ENCODE measurements around the gene CSTF2T. TPM values are rescaled to one million over a fixed set of nuclear protein-coding genes. Genes with fewer than 3 reads are reported as not detected.

CSTF2T gene
- total RNA-seq: 10 to 100 TPM; 29.8 to 34.8 (median 32.8) TPM
- 29.7 TPM for total RNA-seq (2013)

GRCh38 chr10:51699475-51700227, at the start of gene CSTF2T:
Gene CSTF2T (minus strand): TSS chr10:51699595. CDS start chr10:51699549, 46 bp downstream.
- peak; percentile 90 to 98 for DNase-seq
- Mint-ChIP-seq H3K4me3 (peak within 1 kb of the TSS; percentile 99), H3K27me3 (ENCODE audit: low read depth in 2 of 2) (no peaks in the 10 kb centered on the region), H3K27ac (peak within 1 kb of the TSS; percentile 98 to 100), H3K4me1 (peaks cover 50 to 53% of the 10 kb centered on the region in 2 donors), H3K9me3 (no peaks in the 10 kb centered on the region), H3K36me3 (peaks cover 7% of the 10 kb centered on the region)
- Histone ChIP-seq H3K27me3 (ENCODE audit: control insufficient read depth, insufficient read depth, low read length) (no peaks in the 10 kb centered on the region), H3K9me3 (ENCODE audit: control insufficient read depth, insufficient read depth, low read length) (no peaks in the 10 kb centered on the region), H3K27ac (ENCODE audit: low read length) (peak within 1 kb of the TSS; percentile 93), H3K36me3 (ENCODE audit: control insufficient read depth, insufficient read depth, low read length) (peaks cover 10% of the 10 kb centered on the region), H3K4me1 (ENCODE audit: control insufficient read depth, insufficient read depth, low read length) (peaks cover 24% of the 10 kb centered on the region), H3K4me3 (ENCODE audit: low read length) (peak within 1 kb of the TSS; percentile 78)
- peak; percentile 86 to 94 (median 90) for ATAC-seq
- TF ChIP-seq, protein P1, sequence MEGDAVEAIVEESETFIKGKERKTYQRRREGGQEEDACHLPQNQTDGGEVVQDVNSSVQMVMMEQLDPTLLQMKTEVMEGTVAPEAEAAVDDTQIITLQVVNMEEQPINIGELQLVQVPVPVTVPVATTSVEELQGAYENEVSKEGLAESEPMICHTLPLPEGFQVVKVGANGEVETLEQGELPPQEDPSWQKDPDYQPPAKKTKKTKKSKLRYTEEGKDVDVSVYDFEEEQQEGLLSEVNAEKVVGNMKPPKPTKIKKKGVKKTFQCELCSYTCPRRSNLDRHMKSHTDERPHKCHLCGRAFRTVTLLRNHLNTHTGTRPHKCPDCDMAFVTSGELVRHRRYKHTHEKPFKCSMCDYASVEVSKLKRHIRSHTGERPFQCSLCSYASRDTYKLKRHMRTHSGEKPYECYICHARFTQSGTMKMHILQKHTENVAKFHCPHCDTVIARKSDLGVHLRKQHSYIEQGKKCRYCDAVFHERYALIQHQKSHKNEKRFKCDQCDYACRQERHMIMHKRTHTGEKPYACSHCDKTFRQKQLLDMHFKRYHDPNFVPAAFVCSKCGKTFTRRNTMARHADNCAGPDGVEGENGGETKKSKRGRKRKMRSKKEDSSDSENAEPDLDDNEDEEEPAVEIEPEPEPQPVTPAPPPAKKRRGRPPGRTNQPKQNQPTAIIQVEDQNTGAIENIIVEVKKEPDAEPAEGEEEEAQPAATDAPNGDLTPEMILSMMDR (IDR thresholded peaks at IDR 0.05): no peak
- WGBS (ENCODE audit: insufficient coverage): under 1% methylated on average over 40 of the region's 45 CpGs
- intact Hi-C loops (cut with micrococcal nuclease): loop anchor here (10.0 kb wide), 2 partner anchors 175 to 1075 kb away; partner anchors contain the start of gene SGMS1

DNA sequence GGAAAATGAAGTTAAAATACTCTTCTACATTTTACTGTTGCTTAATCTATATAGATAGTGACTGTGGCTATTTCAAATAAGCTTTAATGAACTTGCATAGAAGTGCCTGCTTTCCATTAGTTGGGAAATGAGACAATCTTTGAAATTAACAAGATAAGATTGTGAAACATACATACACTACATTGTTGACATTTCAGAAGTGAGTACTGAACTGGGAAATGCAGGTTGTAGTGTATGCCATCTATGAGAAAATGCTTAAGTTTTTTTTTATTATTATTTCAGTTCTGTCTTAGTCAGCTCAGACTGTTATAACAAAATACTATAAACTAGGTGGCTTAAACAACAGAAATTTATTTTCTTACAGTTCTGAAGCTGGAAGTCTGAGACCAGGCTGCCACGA, 49.6 kb upstream of the CSTF2T start:
- H3K36me3 Mint-ChIP-seq: no peaks in the 10 kb centered on the region

DNA sequence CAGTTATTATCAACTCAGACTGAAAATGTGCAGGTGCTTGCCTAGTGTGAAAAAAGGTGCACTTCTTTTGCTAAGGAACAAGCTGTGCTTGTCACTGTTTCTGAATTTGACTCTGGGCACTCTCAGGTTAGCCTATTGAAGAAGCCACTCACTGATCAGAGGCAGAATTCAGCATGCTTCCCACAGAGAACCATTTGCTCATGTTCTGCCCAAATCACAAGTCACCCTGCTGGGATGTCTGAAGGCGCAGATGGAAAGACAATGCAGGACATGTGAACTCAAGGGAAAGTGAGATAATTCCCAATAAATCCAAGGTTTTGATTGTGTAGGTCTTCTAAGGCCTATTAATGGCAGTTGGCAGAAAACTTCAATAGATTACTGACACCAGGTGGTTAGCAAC, 47.8 kb upstream of the CSTF2T start:
- Mint-ChIP-seq H3K4me3 (no peak overlapping the region), H3K36me3 (no peaks in the 10 kb centered on the region), H3K27me3 (ENCODE audit: low read depth in 2 of 2) (peaks cover 0 to 4% of the 10 kb centered on the region in 2 donors), H3K9me3 (no peaks in the 10 kb centered on the region), H3K27ac (no peak overlapping the region), H3K4me1 (no peaks in the 10 kb centered on the region)
- no peaks in the 10 kb centered on the region for H3K9me3 ChIP-seq (ENCODE audit: control insufficient read depth, insufficient read depth, low read length)
- TF ChIP-seq, protein P1 (IDR thresholded peaks at IDR 0.05): no peak
- no peak overlapping the region for H3K4me3 ChIP-seq (ENCODE audit: low read length)
- H3K27me3 ChIP-seq (ENCODE audit: control insufficient read depth, insufficient read depth, low read length): no peaks in the 10 kb centered on the region
- H3K4me1 ChIP-seq (ENCODE audit: control insufficient read depth, insufficient read depth, low read length): no peaks in the 10 kb centered on the region
- no peak overlapping the region for H3K27ac ChIP-seq (ENCODE audit: low read length)
- DNase-seq (no peak), ATAC-seq (no peak)
- intact Hi-C loops (cut with micrococcal nuclease): no loop called here
- no peaks in the 10 kb centered on the region for H3K36me3 ChIP-seq (ENCODE audit: control insufficient read depth, insufficient read depth, low read length)
- 100% methylated on average over 1 of the region's 1 CpG for WGBS (ENCODE audit: insufficient coverage)

More for the DNA sequence above, 49.6 kb upstream of the CSTF2T start:
- Mint-ChIP-seq H3K4me1 (no peaks in the 10 kb centered on the region), H3K4me3 (no peak overlapping the region), H3K9me3 (no peaks in the 10 kb centered on the region), H3K27ac (no peak overlapping the region), H3K27me3 (ENCODE audit: low read depth in 2 of 2) (no peaks in the 10 kb centered on the region)
- DNase-seq (no peak), ATAC-seq (no peak)
- no peaks in the 10 kb centered on the region for H3K9me3 ChIP-seq (ENCODE audit: control insufficient read depth, insufficient read depth, low read length)
- H3K27me3 ChIP-seq (ENCODE audit: control insufficient read depth, insufficient read depth, low read length): no peaks in the 10 kb centered on the region
- no peaks in the 10 kb centered on the region for H3K36me3 ChIP-seq (ENCODE audit: control insufficient read depth, insufficient read depth, low read length)
- 82% methylated on average over 1 of the region's 1 CpG for WGBS (ENCODE audit: insufficient coverage)
- no peaks in the 10 kb centered on the region for H3K4me1 ChIP-seq (ENCODE audit: control insufficient read depth, insufficient read depth, low read length)
- no peak overlapping the region for H3K27ac ChIP-seq (ENCODE audit: low read length)
- TF ChIP-seq, protein P1 (IDR thresholded peaks at IDR 0.05): no peak
- no peak overlapping the region for H3K4me3 ChIP-seq (ENCODE audit: low read length)
- intact Hi-C loops (cut with micrococcal nuclease): no loop called here
